Astrocyte (in vitro differentiated cells and primary cell): Measurements from ENCODE around the gene RAET1E.

ENCODE experiments used
- CTCF ChIP-seq: IDR thresholded peaks from 2 replicates; pipeline ENCODE4 v1.5.1; 2011; ENCODE audit warnings: low read depth, mild to moderate bottlenecking, inconsistent platforms, low read length, moderate library complexity; ENCODE audit not compliant: insufficient read depth
- EZH2 ChIP-seq: IDR thresholded peaks from 2 replicates; pipeline ENCODE4 v1.6.1; 2012; ENCODE audit warnings: mild to moderate bottlenecking, low read length, inconsistent platforms; ENCODE audit not compliant: insufficient read depth

DNA sequence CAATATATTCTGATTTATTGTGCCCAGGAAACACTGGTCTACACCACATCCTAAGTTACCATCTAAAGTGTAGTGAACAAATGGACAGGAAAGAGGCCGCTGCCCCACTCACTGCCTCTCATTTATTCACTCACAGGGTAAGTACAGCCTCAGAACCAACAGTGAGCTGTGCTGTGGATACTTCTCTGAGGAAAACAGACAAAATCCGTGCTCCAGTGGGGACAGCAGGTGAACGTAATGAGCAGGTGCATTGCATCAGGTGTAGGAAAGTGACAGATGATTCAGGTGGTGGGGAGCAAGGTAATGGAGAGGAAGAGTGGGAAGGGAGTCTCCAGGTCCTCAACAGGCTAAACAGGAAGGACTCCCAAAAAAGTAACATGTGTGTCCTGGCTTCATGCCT is 35.5 kb upstream of the RAET1E start:
- TF ChIP-seq CTCF (no peak), EZH2 (no peak)
